ENCODE measurements around the gene PLEKHM2. TPM values are rescaled to one million over a fixed set of nuclear protein-coding genes. Genes with fewer than 3 reads are reported as not detected.

PLEKHM2 gene
- total RNA-seq, 1 experiment from 2014 or later: 51.5 TPM

GRCh38 chr1:15755021-15755645 lies 71.0 kb downstream of the PLEKHM2 start:
- TF ChIP-seq CTCF (IDR thresholded peaks at IDR 0.05; ENCODE audit: unreplicated experiment): no peak
- no TSS peak for BruUV-seq (replicated peaks)
- no peaks in the 10 kb centered on the region for H3K9me3 Mint-ChIP-seq (ENCODE audit: unreplicated experiment)
- ChIA-PET POLR2A (interaction anchor here (1.4 kb wide), 1 partner anchor 9 kb away, joined by 4 read pairs; no protein-coding TSS in a partner anchor), CTCF (interaction anchor here (1.9 kb wide), 1 partner anchor 16 kb away, joined by 5 read pairs; no protein-coding TSS in a partner anchor)
- H3K36me3 Mint-ChIP-seq (ENCODE audit: insufficient read depth, unreplicated experiment): no peaks in the 10 kb centered on the region
- no peak overlapping the region for H3K4me3 Mint-ChIP-seq (ENCODE audit: unreplicated experiment)
- intact Hi-C loops (cut with micrococcal nuclease): no loop called here
- H3K4me1 Mint-ChIP-seq (ENCODE audit: insufficient read depth, unreplicated experiment): peaks cover 13% of the 10 kb centered on the region
- H3K27me3 Mint-ChIP-seq (ENCODE audit: insufficient read depth, unreplicated experiment): no peaks in the 10 kb centered on the region
- no peak for DNase-seq (ENCODE audit: unreplicated experiment)
- no peak overlapping the region for H3K27ac Mint-ChIP-seq (ENCODE audit: low read depth, unreplicated experiment)

GRCh38 chr1:15755646-15756040 lies 71.5 kb downstream of the PLEKHM2 start:
- Mint-ChIP-seq H3K27me3 (ENCODE audit: insufficient read depth, unreplicated experiment) (no peaks in the 10 kb centered on the region), H3K4me1 (ENCODE audit: insufficient read depth, unreplicated experiment) (peaks cover 13% of the 10 kb centered on the region), H3K27ac (ENCODE audit: low read depth, unreplicated experiment) (peak overlapping the region; percentile 86), H3K4me3 (ENCODE audit: unreplicated experiment) (no peak overlapping the region), H3K9me3 (ENCODE audit: unreplicated experiment) (no peaks in the 10 kb centered on the region), H3K36me3 (ENCODE audit: insufficient read depth, unreplicated experiment) (no peaks in the 10 kb centered on the region)
- BruUV-seq (replicated peaks): no TSS peak
- CTCF ChIA-PET: interaction anchor here (0.5 to 1.9 kb wide), 4 partner anchors 17 to 328 kb away, joined by 3 to 5 read pairs (median 3); no protein-coding TSS in a partner anchor
- intact Hi-C loops (cut with micrococcal nuclease): no loop called here
- DNase-seq (ENCODE audit: unreplicated experiment): no peak
- no peak for TF ChIP-seq CTCF (IDR thresholded peaks at IDR 0.05; ENCODE audit: unreplicated experiment)
- POLR2A ChIA-PET: interaction anchor here (1.4 to 2.0 kb wide), 2 partner anchors 9 to 229 kb away, joined by 4 to 7 read pairs; partner anchors contain the start of gene DNAJC16

GRCh38 chr1:15756143-15757015 lies 72.3 kb downstream of the PLEKHM2 start:
- peak overlapping the region; percentile 86 for H3K27ac Mint-ChIP-seq (ENCODE audit: low read depth, unreplicated experiment)
- ChIA-PET POLR2A (interaction anchor here (0.5 to 2.0 kb wide), 9 partner anchors 8 to 309 kb away, joined by 3 to 7 read pairs (median 4); partner anchors contain the start of gene DNAJC16), CTCF (interaction anchor here (0.5 to 1.9 kb wide), 6 partner anchors 18 to 328 kb away, joined by 3 to 5 read pairs (median 3); no protein-coding TSS in a partner anchor)
- TF ChIP-seq CTCF (IDR thresholded peaks at IDR 0.05; ENCODE audit: unreplicated experiment): no peak
- peaks cover 13% of the 10 kb centered on the region for H3K4me1 Mint-ChIP-seq (ENCODE audit: insufficient read depth, unreplicated experiment)
- no peaks in the 10 kb centered on the region for H3K27me3 Mint-ChIP-seq (ENCODE audit: insufficient read depth, unreplicated experiment)
- H3K4me3 Mint-ChIP-seq (ENCODE audit: unreplicated experiment): peak overlapping the region; percentile 64
- BruUV-seq (replicated peaks): no TSS peak
- DNase-seq (ENCODE audit: unreplicated experiment): peak; percentile 57
- no peaks in the 10 kb centered on the region for H3K36me3 Mint-ChIP-seq (ENCODE audit: insufficient read depth, unreplicated experiment)
- intact Hi-C loops (cut with micrococcal nuclease): no loop called here
- H3K9me3 Mint-ChIP-seq (ENCODE audit: unreplicated experiment): no peaks in the 10 kb centered on the region

Measured in MCF 10A (cell line).